Panc1 (cell line): ENCODE measurements around the gene ZC3HAV1.

ENCODE experiments used
- POLR2AphosphoS5 ChIP-seq: IDR thresholded peaks from 2 replicates; pipeline ENCODE4 v1.6.1; 2012; ENCODE audit warnings: mild to moderate bottlenecking, low read depth, low read length, moderate library complexity
- SIN3A ChIP-seq: IDR thresholded peaks from 2 replicates; pipeline ENCODE4 v1.6.1; 2012; ENCODE audit warnings: low read depth, mild to moderate bottlenecking, low read length, moderate library complexity, borderline replicate concordance; ENCODE audit not compliant: insufficient read depth
- TF ChIP-seq, protein P1 (sequence below): fragments of 450-650 bp; IDR thresholded peaks from 2 replicates; pipeline ENCODE4 v1.5.1; 2017; ENCODE audit warnings: mild to moderate bottlenecking
- TF ChIP-seq, protein P2 (sequence below), 2 experiments: IDR thresholded peaks; 2 replicates each; pipeline ENCODE4 v1.6.1; 2011 to 2012; ENCODE audit warnings: low read depth in 2 of 2, control low read depth in 1 of 2, low read length in 1 of 2, mild to moderate bottlenecking in 1 of 2, moderate library complexity in 1 of 2; ENCODE audit not compliant: insufficient read depth in 1 of 2

DNA sequence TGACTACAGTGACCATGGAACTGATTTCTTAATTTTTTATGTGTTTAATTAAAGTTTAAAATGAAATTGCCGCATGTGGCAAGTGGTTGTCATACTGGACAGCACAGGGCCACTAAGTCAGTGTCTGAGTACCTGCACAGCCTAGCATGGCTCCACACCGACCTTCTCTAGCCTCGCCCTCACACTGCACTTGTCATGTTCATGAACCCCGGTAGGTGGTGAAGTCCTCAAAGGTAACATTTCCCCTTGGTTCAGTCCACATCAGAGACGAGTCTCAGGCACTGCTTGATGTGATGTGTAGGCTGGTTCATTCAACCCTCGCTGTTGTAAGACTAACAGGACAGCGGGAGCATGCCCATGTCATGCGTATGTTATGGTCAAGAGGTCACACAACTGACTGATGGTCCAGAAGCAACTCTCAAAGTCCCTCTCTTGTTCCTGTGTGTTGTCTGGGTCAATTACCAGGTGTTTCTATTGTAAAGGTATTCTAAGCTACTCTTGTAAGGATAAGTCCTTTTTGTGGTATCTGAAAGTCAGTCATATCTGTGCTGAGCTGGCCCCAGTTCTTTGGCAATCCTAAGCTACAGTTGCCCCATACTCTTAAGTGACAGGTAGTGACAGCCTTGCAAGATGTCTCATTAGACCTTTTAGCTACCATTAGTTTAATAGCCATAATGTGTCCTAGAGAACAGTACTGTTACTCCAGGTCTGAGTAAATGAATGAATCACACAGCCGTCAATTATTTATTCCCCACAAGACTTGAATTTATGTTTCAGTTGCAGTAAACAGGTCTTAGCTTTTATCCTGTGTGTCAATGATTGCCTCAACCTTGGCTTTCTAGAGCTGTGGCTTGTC, 40.7 kb downstream of the ZC3HAV1 start:
- TF ChIP-seq POLR2AphosphoS5 (no peak), SIN3A (no peak)
- TF ChIP-seq, protein P1, sequence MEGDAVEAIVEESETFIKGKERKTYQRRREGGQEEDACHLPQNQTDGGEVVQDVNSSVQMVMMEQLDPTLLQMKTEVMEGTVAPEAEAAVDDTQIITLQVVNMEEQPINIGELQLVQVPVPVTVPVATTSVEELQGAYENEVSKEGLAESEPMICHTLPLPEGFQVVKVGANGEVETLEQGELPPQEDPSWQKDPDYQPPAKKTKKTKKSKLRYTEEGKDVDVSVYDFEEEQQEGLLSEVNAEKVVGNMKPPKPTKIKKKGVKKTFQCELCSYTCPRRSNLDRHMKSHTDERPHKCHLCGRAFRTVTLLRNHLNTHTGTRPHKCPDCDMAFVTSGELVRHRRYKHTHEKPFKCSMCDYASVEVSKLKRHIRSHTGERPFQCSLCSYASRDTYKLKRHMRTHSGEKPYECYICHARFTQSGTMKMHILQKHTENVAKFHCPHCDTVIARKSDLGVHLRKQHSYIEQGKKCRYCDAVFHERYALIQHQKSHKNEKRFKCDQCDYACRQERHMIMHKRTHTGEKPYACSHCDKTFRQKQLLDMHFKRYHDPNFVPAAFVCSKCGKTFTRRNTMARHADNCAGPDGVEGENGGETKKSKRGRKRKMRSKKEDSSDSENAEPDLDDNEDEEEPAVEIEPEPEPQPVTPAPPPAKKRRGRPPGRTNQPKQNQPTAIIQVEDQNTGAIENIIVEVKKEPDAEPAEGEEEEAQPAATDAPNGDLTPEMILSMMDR, result no peak
- TF ChIP-seq, protein P2, sequence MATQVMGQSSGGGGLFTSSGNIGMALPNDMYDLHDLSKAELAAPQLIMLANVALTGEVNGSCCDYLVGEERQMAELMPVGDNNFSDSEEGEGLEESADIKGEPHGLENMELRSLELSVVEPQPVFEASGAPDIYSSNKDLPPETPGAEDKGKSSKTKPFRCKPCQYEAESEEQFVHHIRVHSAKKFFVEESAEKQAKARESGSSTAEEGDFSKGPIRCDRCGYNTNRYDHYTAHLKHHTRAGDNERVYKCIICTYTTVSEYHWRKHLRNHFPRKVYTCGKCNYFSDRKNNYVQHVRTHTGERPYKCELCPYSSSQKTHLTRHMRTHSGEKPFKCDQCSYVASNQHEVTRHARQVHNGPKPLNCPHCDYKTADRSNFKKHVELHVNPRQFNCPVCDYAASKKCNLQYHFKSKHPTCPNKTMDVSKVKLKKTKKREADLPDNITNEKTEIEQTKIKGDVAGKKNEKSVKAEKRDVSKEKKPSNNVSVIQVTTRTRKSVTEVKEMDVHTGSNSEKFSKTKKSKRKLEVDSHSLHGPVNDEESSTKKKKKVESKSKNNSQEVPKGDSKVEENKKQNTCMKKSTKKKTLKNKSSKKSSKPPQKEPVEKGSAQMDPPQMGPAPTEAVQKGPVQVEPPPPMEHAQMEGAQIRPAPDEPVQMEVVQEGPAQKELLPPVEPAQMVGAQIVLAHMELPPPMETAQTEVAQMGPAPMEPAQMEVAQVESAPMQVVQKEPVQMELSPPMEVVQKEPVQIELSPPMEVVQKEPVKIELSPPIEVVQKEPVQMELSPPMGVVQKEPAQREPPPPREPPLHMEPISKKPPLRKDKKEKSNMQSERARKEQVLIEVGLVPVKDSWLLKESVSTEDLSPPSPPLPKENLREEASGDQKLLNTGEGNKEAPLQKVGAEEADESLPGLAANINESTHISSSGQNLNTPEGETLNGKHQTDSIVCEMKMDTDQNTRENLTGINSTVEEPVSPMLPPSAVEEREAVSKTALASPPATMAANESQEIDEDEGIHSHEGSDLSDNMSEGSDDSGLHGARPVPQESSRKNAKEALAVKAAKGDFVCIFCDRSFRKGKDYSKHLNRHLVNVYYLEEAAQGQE (IDR thresholded peaks at IDR 0.05; ENCODE audit: insufficient read depth in 1 of 2, low read depth in 2 of 2, low read length in 1 of 2), result no peak
